Chondrocyte (in vitro differentiated cells): Measurements from ENCODE around the gene UBE3B. TPM values are rescaled to one million over a fixed set of nuclear protein-coding genes. Genes with fewer than 3 reads are reported as not detected.
A peak's percentile ranks its signal among the peaks of the same experiment; 100 is the strongest.

ENCODE experiments used
- DNase-seq: peaks from one replicate; pipeline ENCODE4 v3.0.0; 2021; ENCODE audit warnings: mixed read lengths, low spot score
- H3K27ac Mint-ChIP-seq: one replicate; pipeline ENCODE4 v1.8.0; 2021; ENCODE audit warnings: mild to moderate bottlenecking, moderate library complexity, mixed read lengths; ENCODE audit not compliant: unreplicated experiment
- H3K27me3 Mint-ChIP-seq: 2 replicates; pipeline ENCODE4 v1.8.0; 2021; ENCODE audit warnings: low read depth, mixed read lengths
- H3K36me3 Mint-ChIP-seq: 2 replicates; pipeline ENCODE4 v1.8.0; 2021; ENCODE audit warnings: low read depth, mixed read lengths
- H3K4me1 Mint-ChIP-seq: 2 replicates; pipeline ENCODE4 v1.8.0; 2021; ENCODE audit warnings: low read depth, mild to moderate bottlenecking, mixed read lengths
- H3K4me3 Mint-ChIP-seq: one replicate; pipeline ENCODE4 v1.8.0; 2021; ENCODE audit warnings: mild to moderate bottlenecking, moderate library complexity, mixed read lengths; ENCODE audit not compliant: unreplicated experiment
- H3K9me3 Mint-ChIP-seq: 2 replicates; pipeline ENCODE4 v1.8.0; 2021; ENCODE audit warnings: low read depth, mixed read lengths
- CTCF ChIP-seq: fragments of 200-600 bp; sonication (generic); IDR thresholded peaks from 2 replicates; pipeline ENCODE4 v1.5.0; 2021; ENCODE audit warnings: antibody characterized with exemption, mild to moderate bottlenecking, moderate library complexity
- total RNA-seq: library from RNA; stranded (reverse); gene quantifications from 3 replicates; pipeline ENCODE4 v1.2.1, GENCODE V29; 2021

Gene UBE3B
- total RNA-seq, 1 donor from 2014 or later: 32.9 TPM

- Mint-ChIP-seq H3K4me1 (peaks cover 23% of the 10 kb centered on the region), H3K36me3 (peaks cover 10% of the 10 kb centered on the region), H3K27me3 (no peaks in the 10 kb centered on the region), H3K4me3 (no peak overlapping the region), H3K9me3 (no peaks in the 10 kb centered on the region), H3K27ac (peak overlapping the region; percentile 20)
- TF ChIP-seq CTCF: no peak
- no peak for DNase-seq
Measured at GRCh38 chr12:109539508-109539907, 62.1 kb downstream of the UBE3B start.

- Mint-ChIP-seq H3K27ac (no peak overlapping the region), H3K4me3 (no peak overlapping the region), H3K36me3 (peaks cover 8% of the 10 kb centered on the region), H3K9me3 (no peaks in the 10 kb centered on the region), H3K4me1 (peaks cover 32% of the 10 kb centered on the region), H3K27me3 (no peaks in the 10 kb centered on the region)
- TF ChIP-seq CTCF: no peak
- no peak for DNase-seq
Measured at GRCh38 chr12:109540526-109541412, 63.3 kb downstream of the UBE3B start.

GRCh38 chr12:109541413-109541726 lies 63.9 kb downstream of the UBE3B start:
- no peak for TF ChIP-seq CTCF

GRCh38 chr12:109542014-109542413 lies 64.6 kb downstream of the UBE3B start:
- no peak for TF ChIP-seq CTCF
- Mint-ChIP-seq H3K4me1 (peaks cover 32% of the 10 kb centered on the region), H3K9me3 (no peaks in the 10 kb centered on the region), H3K27me3 (no peaks in the 10 kb centered on the region), H3K36me3 (peaks cover 1% of the 10 kb centered on the region), H3K27ac (no peak overlapping the region), H3K4me3 (no peak overlapping the region)
- no peak for DNase-seq

More at GRCh38 chr12:109541413-109541726, 63.9 kb downstream of the UBE3B start:
- H3K27me3 Mint-ChIP-seq: no peaks in the 10 kb centered on the region
- H3K9me3 Mint-ChIP-seq: no peaks in the 10 kb centered on the region
- peaks cover 32% of the 10 kb centered on the region for H3K4me1 Mint-ChIP-seq
- peaks cover 6% of the 10 kb centered on the region for H3K36me3 Mint-ChIP-seq
- no peak overlapping the region for H3K27ac Mint-ChIP-seq
- no peak for DNase-seq
- no peak overlapping the region for H3K4me3 Mint-ChIP-seq

GRCh38 chr12:109542876-109543275 lies 65.4 kb downstream of the UBE3B start:
- Mint-ChIP-seq H3K4me1 (peaks cover 32% of the 10 kb centered on the region), H3K4me3 (no peak overlapping the region), H3K36me3 (no peaks in the 10 kb centered on the region), H3K9me3 (no peaks in the 10 kb centered on the region), H3K27me3 (no peaks in the 10 kb centered on the region), H3K27ac (no peak overlapping the region)
- no peak for TF ChIP-seq CTCF
- no peak for DNase-seq
